Keratinocyte (primary cell): ENCODE measurements around the gene ALS2CL. TPM values are rescaled to one million over a fixed set of nuclear protein-coding genes. Genes with fewer than 3 reads are reported as not detected.

Source experiments
- DNase-seq: peaks from one replicate; pipeline ENCODE4 v3.0.0-alpha.2; 2011; ENCODE audit warnings: low read depth, missing footprints, low spot score
- FAIRE-seq: peaks from 2 replicates; lab custom pipeline; 2011; peaks lifted over from hg19 to GRCh38; lab: Jason Lieb, UNC
- H2AFZ ChIP-seq: 2 replicates; pipeline ENCODE4 v1.6.0; 2012; ENCODE audit warnings: low read length, control low read depth, inconsistent platforms; ENCODE audit not compliant: control insufficient read depth
- H3K27ac ChIP-seq: 2 replicates; pipeline ENCODE4 v1.5.1; 2011; ENCODE audit warnings: low read length; ENCODE audit not compliant: control insufficient read depth, insufficient read depth
- H3K27me3 ChIP-seq: 3 replicates; pipeline ENCODE4 v1.6.0; 2011; ENCODE audit warnings: low read length; ENCODE audit not compliant: control insufficient read depth, insufficient read depth; ENCODE audit errors: extremely low read depth
- H3K36me3 ChIP-seq, 2 experiments: 2 replicates in 1 of 2; 3 replicates in 1 of 2; pipeline ENCODE4 v1.5.1; 2011; ENCODE audit warnings: low read length in 2 of 2, mild to moderate bottlenecking in 1 of 2; ENCODE audit not compliant: control insufficient read depth in 2 of 2, insufficient read depth in 2 of 2; ENCODE audit errors: extremely low read depth in 1 of 2
- H3K4me1 ChIP-seq: 3 replicates; pipeline ENCODE4 v1.5.1; 2011; ENCODE audit warnings: low read length; ENCODE audit not compliant: control insufficient read depth, insufficient read depth; ENCODE audit errors: extremely low read depth
- H3K4me2 ChIP-seq: 3 replicates; pipeline ENCODE4 v1.6.0; 2011; ENCODE audit warnings: low read depth, low read length; ENCODE audit not compliant: control insufficient read depth, insufficient read depth; ENCODE audit errors: extremely low read depth
- H3K4me3 ChIP-seq, 3 experiments: fragments of 200-600 bp in 1 of 3; sonication (generic) in 1 of 3; 2 replicates in 2 of 3; 3 replicates in 1 of 3; pipeline ENCODE4 v1.5.1; 2011 to 2016; ENCODE audit warnings: low read length in 3 of 3, mild to moderate bottlenecking in 3 of 3, control low read depth in 2 of 3, inconsistent platforms in 1 of 3, low read depth in 1 of 3, mixed read lengths in 1 of 3, mixed run types in 1 of 3, moderate library complexity in 1 of 3; ENCODE audit not compliant: control insufficient read depth in 2 of 3, insufficient read depth in 2 of 3; ENCODE audit errors: extremely low read depth in 1 of 3
- H3K79me2 ChIP-seq: 2 replicates; pipeline ENCODE4 v1.6.0; 2012; ENCODE audit warnings: low read length; ENCODE audit not compliant: control insufficient read depth, insufficient read depth
- H3K9ac ChIP-seq: 3 replicates; pipeline ENCODE4 v1.6.0; 2011; ENCODE audit warnings: low read length; ENCODE audit not compliant: control insufficient read depth, insufficient read depth; ENCODE audit errors: extremely low read depth
- H3K9me1 ChIP-seq: 3 replicates; pipeline ENCODE4 v1.6.0; 2011; ENCODE audit warnings: low read length; ENCODE audit not compliant: control insufficient read depth, insufficient read depth; ENCODE audit errors: extremely low read depth
- H3K9me3 ChIP-seq: 2 replicates; pipeline ENCODE4 v1.5.1; 2012; ENCODE audit warnings: low read depth, low read length; ENCODE audit not compliant: control insufficient read depth
- H4K20me1 ChIP-seq: 3 replicates; pipeline ENCODE4 v1.6.0; 2011; ENCODE audit warnings: low read length; ENCODE audit not compliant: control insufficient read depth, insufficient read depth; ENCODE audit errors: extremely low read depth
- CTCF ChIP-seq, 3 experiments: IDR thresholded peaks in 1 of 3; conservative IDR thresholded peaks in 1 of 3; optimal IDR thresholded peaks in 1 of 3; 2 replicates in 2 of 3; 3 replicates in 1 of 3; pipeline versions ENCODE3 to v1.5.1; 2011; ENCODE audit warnings: low read length in 3 of 3, mild to moderate bottlenecking in 3 of 3, moderate library complexity in 2 of 3, control low read depth in 1 of 3, inconsistent platforms in 1 of 3; ENCODE audit not compliant: insufficient read depth in 2 of 3; ENCODE audit errors: extremely low read depth in 1 of 3
- EZH2 ChIP-seq: IDR thresholded peaks from one replicate; pipeline ENCODE4 v1.6.1; 2012; ENCODE audit warnings: inconsistent platforms, mild to moderate bottlenecking, low read length, moderate library complexity
- dilution Hi-C: fragments of 300-500 bp; cut with MboI; formaldehyde crosslinking; loops from one replicate; pipeline ENCODE4 v1.7.0; 2020; ENCODE audit warnings: low sequenced_read_pairs; ENCODE audit not compliant: extremely low pct_ligation_motif_present
- polyA plus RNA-seq, 5 experiments: library from polyadenylated mRNA; depleted of rRNA in 3 of 5; stranded (reverse) in 3 of 5; stranded (forward) in 1 of 5; unstranded in 1 of 5; fragments of >200 nt; gene quantifications; 1 replicate in 1 of 5; 2 replicates in 3 of 5; 3 replicates in 1 of 5; pipeline versions ENCODE4 v1.2.1 to v1.2.3, GENCODE V29; 2011 to 2012; ENCODE audit warnings: missing spikeins in 2 of 5, low read depth in 1 of 5, low replicate concordance in 1 of 5

Gene ALS2CL
- polyA plus RNA-seq, 1 donor (not counting 4 experiments of a cell fraction or from before 2014, with no cell fraction given): 40.9 TPM

DNA sequence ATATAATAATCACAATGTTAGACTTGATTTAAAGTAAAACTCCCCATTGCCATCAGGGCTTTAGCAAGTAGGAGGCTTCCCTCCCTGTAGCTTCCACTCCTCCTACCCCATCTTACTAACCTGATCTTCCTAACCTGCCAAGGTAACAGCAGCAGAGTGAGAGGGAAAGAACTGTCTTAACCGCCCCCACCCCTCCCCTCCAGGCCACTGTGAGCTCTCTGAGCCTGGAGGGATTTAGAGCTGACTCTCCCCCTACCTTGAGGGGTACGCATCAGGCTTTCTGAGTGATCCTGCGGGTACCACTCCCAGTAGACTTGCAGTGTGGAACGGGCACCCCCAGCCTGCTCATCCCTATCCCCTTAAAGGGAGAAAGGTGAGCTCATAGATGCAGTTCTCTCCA is 35.6 kb upstream of the ALS2CL start:
- no peaks in the 10 kb centered on the region for H3K4me1 ChIP-seq
- TF ChIP-seq EZH2: no peak
- TF ChIP-seq CTCF (optimal IDR thresholded peaks at IDR 0.05 in 1 of 3, IDR thresholded peaks at IDR 0.05 in 1 of 3, conservative IDR thresholded peaks at IDR 0.05 in 1 of 3; ENCODE audit: extremely low read depth in 1 of 3, insufficient read depth in 2 of 3, low read length in 3 of 3): no peak
- H3K9ac ChIP-seq: no peak overlapping the region
- H3K27me3 ChIP-seq: peaks cover 4% of the 10 kb centered on the region
- no peaks in the 10 kb centered on the region for H3K79me2 ChIP-seq
- FAIRE-seq (no peak), DNase-seq (no peak)
- no peak overlapping the region for H3K27ac ChIP-seq
- no peak overlapping the region for H2AFZ ChIP-seq
- no peak overlapping the region for H3K4me3 ChIP-seq
- dilution Hi-C loops: no loop called here
- no peaks in the 10 kb centered on the region for H3K9me3 ChIP-seq
- H4K20me1 ChIP-seq: no peaks in the 10 kb centered on the region
- no peak overlapping the region for H3K4me2 ChIP-seq
- no peaks in the 10 kb centered on the region for H3K36me3 ChIP-seq
- H3K9me1 ChIP-seq: no peaks in the 10 kb centered on the region

GRCh38 chr3:46725621-46726314 is 32.3 kb upstream of the ALS2CL start:
- Histone ChIP-seq H4K20me1 (no peaks in the 10 kb centered on the region), H3K9me3 (no peaks in the 10 kb centered on the region), H3K27me3 (peaks cover 4% of the 10 kb centered on the region), H3K4me2 (no peak overlapping the region), H3K4me1 (no peaks in the 10 kb centered on the region), H3K9ac (no peak overlapping the region), H3K4me3 (no peak overlapping the region), H3K79me2 (no peaks in the 10 kb centered on the region), H2AFZ (no peak overlapping the region), H3K36me3 (no peaks in the 10 kb centered on the region), H3K9me1 (no peaks in the 10 kb centered on the region), H3K27ac (no peak overlapping the region)
- dilution Hi-C loops: no loop called here
- FAIRE-seq (no peak), DNase-seq (no peak)
- TF ChIP-seq CTCF (optimal IDR thresholded peaks at IDR 0.05 in 1 of 3, IDR thresholded peaks at IDR 0.05 in 1 of 3, conservative IDR thresholded peaks at IDR 0.05 in 1 of 3; ENCODE audit: extremely low read depth in 1 of 3, insufficient read depth in 2 of 3, low read length in 3 of 3) (no peak), EZH2 (no peak)
